H9 (cell line): ENCODE measurements around the gene SOCS3. TPM values are rescaled to one million over a fixed set of nuclear protein-coding genes. Genes with fewer than 3 reads are reported as not detected.
A peak's percentile ranks its signal among the peaks of the same experiment; 100 is the strongest.

Experiments used
- DNase-seq: peaks from one replicate; pipeline ENCODE4 v3.0.0-alpha.2; 2017
- H2AFZ ChIP-seq: one replicate; pipeline ENCODE4 v1.6.1; 2013; ENCODE audit warnings: mild to moderate bottlenecking, low read length, control low read depth, moderate library complexity
- H2AK5ac ChIP-seq: 2 replicates; pipeline ENCODE4 v1.6.1; 2013; ENCODE audit warnings: low read length, control low read depth, mixed read lengths; ENCODE audit not compliant: insufficient read length
- H2BK120ac ChIP-seq: one replicate; pipeline ENCODE4 v1.6.1; 2013; ENCODE audit warnings: low read depth, mild to moderate bottlenecking, low read length, control low read depth, inconsistent platforms; ENCODE audit not compliant: poor library complexity, severe bottlenecking
- H2BK12ac ChIP-seq: 2 replicates; pipeline ENCODE4 v1.6.1; 2013; ENCODE audit warnings: low read length, control low read depth, mixed read lengths, low read depth; ENCODE audit not compliant: insufficient read length
- H2BK15ac ChIP-seq: 2 replicates; pipeline ENCODE4 v1.6.1; 2013; ENCODE audit warnings: low read depth, low read length, control low read depth
- H2BK20ac ChIP-seq: one replicate; pipeline ENCODE4 v1.6.1; 2013; ENCODE audit warnings: low read depth, mild to moderate bottlenecking, low read length, control low read depth, inconsistent platforms; ENCODE audit not compliant: poor library complexity, severe bottlenecking
- H2BK5ac ChIP-seq: 2 replicates; pipeline ENCODE4 v1.6.1; 2013; ENCODE audit warnings: low read length, control low read depth, mixed read lengths; ENCODE audit not compliant: insufficient read length
- H3K14ac ChIP-seq: 2 replicates; pipeline ENCODE4 v1.6.1; 2013; ENCODE audit warnings: low read length, control low read depth; ENCODE audit not compliant: insufficient read depth
- H3K18ac ChIP-seq: 2 replicates; pipeline ENCODE4 v1.6.1; 2013; ENCODE audit warnings: low read depth, mild to moderate bottlenecking, mixed read lengths, low read length, control low read depth; ENCODE audit not compliant: insufficient read length
- H3K23ac ChIP-seq: 2 replicates; pipeline ENCODE4 v1.6.1; 2013; ENCODE audit warnings: low read length, control low read depth, mixed read lengths, low read depth; ENCODE audit not compliant: insufficient read length
- H3K23me2 ChIP-seq: 2 replicates; pipeline ENCODE4 v1.6.1; 2013; ENCODE audit warnings: low read depth, mild to moderate bottlenecking, mixed read lengths, low read length, control low read depth; ENCODE audit not compliant: insufficient read length, poor library complexity, severe bottlenecking
- H3K27ac ChIP-seq: 2 replicates; pipeline ENCODE4 v1.5.1; 2013; ENCODE audit warnings: low read length, control low read depth, mixed read lengths, low read depth; ENCODE audit not compliant: insufficient read length
- H3K27me3 ChIP-seq: 2 replicates; pipeline ENCODE4 v1.6.1; 2013; ENCODE audit warnings: low read length, control low read depth, inconsistent platforms; ENCODE audit not compliant: insufficient read depth
- H3K4ac ChIP-seq: 2 replicates; pipeline ENCODE4 v1.6.1; 2013; ENCODE audit warnings: low read depth, mild to moderate bottlenecking, control low read depth, inconsistent platforms, low read length, moderate library complexity
- H3K4me1 ChIP-seq: 2 replicates; pipeline ENCODE4 v1.6.1; 2013; ENCODE audit warnings: low read length, control low read depth, inconsistent platforms; ENCODE audit not compliant: insufficient read depth
- H3K4me2 ChIP-seq: 2 replicates; pipeline ENCODE4 v1.6.1; 2013; ENCODE audit warnings: low read length, control low read depth, mixed read lengths; ENCODE audit not compliant: insufficient read length, insufficient read depth
- H3K56ac ChIP-seq: 2 replicates; pipeline ENCODE4 v1.6.1; 2013; ENCODE audit warnings: low read depth, mild to moderate bottlenecking, mixed read lengths, low read length, control low read depth; ENCODE audit not compliant: insufficient read length
- H3K79me1 ChIP-seq: 2 replicates; pipeline ENCODE4 v1.6.1; 2013; ENCODE audit warnings: low read depth, mild to moderate bottlenecking, moderate library complexity, low read length, control low read depth, inconsistent platforms; ENCODE audit not compliant: insufficient read depth, poor library complexity, severe bottlenecking
- H3K79me2 ChIP-seq: 2 replicates; pipeline ENCODE4 v1.6.1; 2013; ENCODE audit warnings: low read length, control low read depth, inconsistent platforms; ENCODE audit not compliant: insufficient read depth
- H3K9ac ChIP-seq: 2 replicates; pipeline ENCODE4 v1.6.1; 2013; ENCODE audit warnings: low read length, control low read depth, mixed read lengths; ENCODE audit not compliant: insufficient read length; ENCODE audit errors: extremely low read depth
- H3K9me3 ChIP-seq: one replicate; pipeline ENCODE4 v1.6.1; 2013; ENCODE audit warnings: low read depth, low read length, inconsistent platforms; ENCODE audit not compliant: control insufficient read depth
- H3T11ph ChIP-seq: one replicate; pipeline ENCODE4 v1.6.1; 2013; ENCODE audit warnings: mild to moderate bottlenecking, low read length, control low read depth, inconsistent platforms
- H4K20me1 ChIP-seq: one replicate; pipeline ENCODE4 v1.6.1; 2013; ENCODE audit not compliant: control insufficient read depth, insufficient read length, insufficient read depth
- H4K5ac ChIP-seq: 2 replicates; pipeline ENCODE4 v1.6.1; 2013; ENCODE audit warnings: low read depth, mild to moderate bottlenecking, mixed read lengths, low read length, control low read depth; ENCODE audit not compliant: insufficient read length
- H4K8ac ChIP-seq: replicated peaks from 2 replicates; pipeline ENCODE4 v1.6.1; 2013; ENCODE audit warnings: low read length, control low read depth, mixed read lengths, low read depth; ENCODE audit not compliant: insufficient read length
- H4K91ac ChIP-seq: 2 replicates; pipeline ENCODE4 v1.6.1; 2013; ENCODE audit warnings: low read depth, mild to moderate bottlenecking, moderate library complexity, mixed read lengths, low read length, control low read depth; ENCODE audit not compliant: insufficient read length
- H3K27ac Mint-ChIP-seq, 3 experiments: 2 replicates in 2 of 3; 3 replicates in 1 of 3; pipeline ENCODE4 v1.8.0; 2020 to 2021; ENCODE audit warnings: mixed read lengths in 3 of 3, mild to moderate bottlenecking in 1 of 3, moderate library complexity in 1 of 3
- H3K27me3 Mint-ChIP-seq: 2 replicates; pipeline ENCODE4 v1.8.0; 2021; ENCODE audit warnings: low read depth, mild to moderate bottlenecking, moderate library complexity, mixed read lengths
- H3K36me3 Mint-ChIP-seq, 3 experiments: 2 replicates in 2 of 3; 3 replicates in 1 of 3; pipeline ENCODE4 v1.8.0; 2020 to 2021; ENCODE audit warnings: low read depth in 3 of 3, mixed read lengths in 3 of 3; ENCODE audit not compliant: insufficient read depth in 1 of 3
- H3K4me1 Mint-ChIP-seq, 2 experiments: 2 replicates each; pipeline ENCODE4 v1.8.0; 2020; ENCODE audit warnings: mixed read lengths in 2 of 2
- H3K4me3 Mint-ChIP-seq, 2 experiments: 2 replicates in 1 of 2; 3 replicates in 1 of 2; pipeline ENCODE4 v1.8.0; 2020 to 2021; ENCODE audit warnings: mild to moderate bottlenecking in 2 of 2, mixed read lengths in 2 of 2, moderate library complexity in 1 of 2
- H3K9me3 Mint-ChIP-seq, 2 experiments: 2 replicates in 1 of 2; 3 replicates in 1 of 2; pipeline ENCODE4 v1.8.0; 2020; ENCODE audit warnings: mild to moderate bottlenecking in 2 of 2, mixed read lengths in 2 of 2, moderate library complexity in 1 of 2
- CTCF ChIP-seq: fragments of 200-600 bp; sonication (generic); conservative IDR thresholded peaks from 3 replicates; pipeline ENCODE4 v1.8.0; 2021; ENCODE audit warnings: antibody characterized with exemption, mild to moderate bottlenecking
- WGBS: extraction: QIAGEN DNeasy Blood & Tissue Kit; methylation state at CpG from one replicate; pipeline ENCODE4 v1.1.7; 2013; ENCODE audit warnings: missing lambda C conversion rate, low lambda C conversion rate, mixed read lengths; ENCODE audit not compliant: insufficient read length; ENCODE audit errors: extremely low coverage; 5-methylcytosine and 5-hydroxymethylcytosine counted together
- total RNA-seq: library from RNA; stranded (reverse); gene quantifications from 2 replicates; pipeline ENCODE4 v1.2.1, GENCODE V29; 2021

Gene SOCS3
- total RNA-seq, 1 experiment from 2014 or later = 9.5 TPM

DNA sequence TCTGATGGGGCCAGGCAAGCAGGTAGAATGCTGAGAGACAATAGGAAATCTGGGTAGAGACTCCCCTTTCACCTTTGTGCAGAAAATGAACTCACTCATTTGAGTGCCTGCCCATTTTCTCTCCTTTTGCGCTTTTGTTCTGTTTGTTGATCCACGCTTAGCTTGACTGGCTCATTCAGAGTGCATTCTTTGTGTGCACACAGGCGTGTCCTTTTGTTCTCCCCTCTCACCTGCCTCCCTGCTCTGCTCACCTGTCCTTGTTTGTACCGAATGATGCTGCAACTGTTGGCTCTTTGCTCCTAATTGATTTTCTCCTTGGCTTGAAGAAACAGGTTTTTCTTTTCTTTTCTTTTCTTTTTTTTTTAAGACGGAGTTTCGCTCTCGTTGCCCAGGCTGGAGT is 34.3 kb upstream of the SOCS3 start:
- Histone ChIP-seq H3K23ac (no peak overlapping the region), H3K18ac (no peak overlapping the region), H4K5ac (no peak overlapping the region), H3K27me3 (no peaks in the 10 kb centered on the region), H2BK120ac (no peak overlapping the region), H3K4me1 (0 out of 2 replicates have a peak, but pooled peaks cover 5% of the 10 kb centered on the region), H4K91ac (no peak overlapping the region), H3K9ac (no peak overlapping the region), H4K20me1 (no peaks in the 10 kb centered on the region), H3K4ac (no peak overlapping the region), H3K14ac (no peak overlapping the region), H3K79me2 (peaks cover 21% of the 10 kb centered on the region; the same call in 1 of the 2 replicates), H3K56ac (no peak overlapping the region), H3T11ph (no peak overlapping the region), H3K23me2 (no peaks in the 10 kb centered on the region), H2BK12ac (no peak overlapping the region), H3K4me2 (no peak overlapping the region), H2AFZ (no peak overlapping the region), H4K8ac (no peak overlapping the region), H3K27ac (no peak overlapping the region), H2BK20ac (no peak overlapping the region), H2AK5ac (no peak overlapping the region), H2BK5ac (no peak overlapping the region), H2BK15ac (no peak overlapping the region), H3K79me1 (peaks cover 6% of the 10 kb centered on the region), H3K9me3 (no peaks in the 10 kb centered on the region)
- no peak overlapping the region for H3K4me3 Mint-ChIP-seq
- DNase-seq = no peak
- no peaks in the 10 kb centered on the region for H3K9me3 Mint-ChIP-seq
- peaks cover 10 to 15% of the 10 kb centered on the region in 2 experiments for H3K4me1 Mint-ChIP-seq
- peak overlapping the region in 2 of 3 experiments; percentile 21 to 77; a peak in 4 of 7 replicates for H3K27ac Mint-ChIP-seq
- H3K27me3 Mint-ChIP-seq = no peaks in the 10 kb centered on the region
- no peak for TF ChIP-seq CTCF
- WGBS = no CpG with 5 or more reads among the region's 7 CpGs
- H3K36me3 Mint-ChIP-seq = peaks cover 32 to 67% (median 60%) of the 10 kb centered on the region in 3 experiments; a peak in 6 of 7 replicates
